HG03108 (cell line): ENCODE results near the gene CD9.

Source experiments
- ATAC-seq: cut with Tn5 transposase; IDR thresholded peaks from one replicate; pipeline ENCODE4 v1.9.1; 2021; ENCODE audit warnings: moderate library complexity; ENCODE audit not compliant: unreplicated experiment

The CD9 gene

GRCh38 chr12:6216581-6216980 lies 16.4 kb downstream of the CD9 start:
- ATAC-seq, result no peak

DNA sequence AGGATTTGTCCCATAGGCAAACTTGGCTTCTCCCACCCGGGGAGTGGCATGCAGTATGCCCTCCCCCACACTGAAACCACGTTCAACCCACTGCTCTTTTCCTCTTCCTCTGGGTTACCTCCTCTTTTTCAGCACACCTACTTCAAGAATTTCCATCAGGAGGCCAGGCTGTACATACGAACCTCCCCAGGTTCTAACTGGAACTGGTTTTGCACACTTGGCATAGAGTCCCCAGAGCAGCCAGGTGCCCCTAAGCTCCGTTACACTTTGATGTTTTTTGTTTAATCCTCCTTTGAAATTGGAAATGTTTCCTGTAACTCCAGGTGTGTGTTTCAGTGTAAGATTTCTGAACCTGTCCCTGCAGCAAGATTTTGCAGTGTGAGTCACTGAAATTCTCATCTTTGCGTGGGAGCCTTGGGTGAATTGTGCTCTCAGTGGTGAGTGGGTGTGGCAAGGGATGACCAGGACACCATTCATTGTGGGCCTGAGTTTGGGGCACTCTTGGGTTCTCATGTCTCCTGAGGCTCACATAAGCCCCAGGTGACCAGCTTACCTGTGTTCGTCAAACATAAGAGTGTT lies 18.2 kb downstream of the CD9 start:
- no peak for ATAC-seq

DNA sequence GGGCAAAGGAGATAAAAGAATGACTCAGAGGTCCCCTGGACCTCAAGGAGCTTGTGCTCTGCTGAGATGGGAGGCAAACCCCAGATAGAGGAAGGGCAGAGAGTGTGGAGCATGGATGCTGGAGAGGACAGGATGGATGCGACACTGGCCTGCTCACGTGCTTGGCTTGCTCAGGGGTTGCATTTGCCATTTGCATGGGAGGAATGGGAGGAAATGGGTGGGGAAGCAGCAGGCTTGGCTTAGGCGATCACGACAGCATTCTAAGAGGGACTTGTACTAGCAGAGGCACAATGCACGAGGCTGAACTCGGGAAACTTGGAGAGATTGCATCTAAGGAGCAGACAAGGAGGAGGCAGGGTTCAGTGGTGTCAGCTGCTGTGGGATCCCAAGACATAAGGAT lies 19.8 kb downstream of the CD9 start:
- no peak for ATAC-seq

GRCh38 chr12:6221146-6221545 lies 20.9 kb downstream of the CD9 start:
- ATAC-seq, result no peak

DNA sequence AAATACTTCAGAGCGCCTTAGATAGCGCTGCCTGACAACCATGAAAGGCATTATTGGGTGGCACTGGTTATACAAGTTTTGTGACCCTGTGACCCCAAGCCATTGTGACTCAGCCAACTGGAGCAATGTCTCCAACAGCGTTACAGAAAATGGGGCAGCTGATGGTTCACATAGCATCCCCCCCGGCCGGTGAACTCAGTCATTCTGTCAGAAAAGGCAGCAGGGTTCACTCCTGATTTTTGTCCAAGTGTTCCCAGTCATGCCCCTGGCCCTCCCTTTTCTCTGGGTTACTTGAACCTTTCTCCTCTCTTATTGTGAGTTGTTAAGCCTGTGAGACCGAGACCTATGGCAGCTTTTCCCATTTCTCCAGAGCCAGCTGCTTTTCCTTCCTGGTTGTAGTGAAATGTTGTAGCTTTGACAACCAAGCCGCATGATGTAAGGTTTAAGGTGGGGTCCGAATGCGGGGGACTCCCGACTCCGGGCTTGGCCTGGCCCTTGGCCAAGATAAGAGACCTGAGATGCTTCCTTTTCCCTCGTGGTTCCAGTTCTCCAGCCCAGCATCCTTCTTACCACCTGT lies 22.0 kb downstream of the CD9 start:
- no peak for ATAC-seq

DNA sequence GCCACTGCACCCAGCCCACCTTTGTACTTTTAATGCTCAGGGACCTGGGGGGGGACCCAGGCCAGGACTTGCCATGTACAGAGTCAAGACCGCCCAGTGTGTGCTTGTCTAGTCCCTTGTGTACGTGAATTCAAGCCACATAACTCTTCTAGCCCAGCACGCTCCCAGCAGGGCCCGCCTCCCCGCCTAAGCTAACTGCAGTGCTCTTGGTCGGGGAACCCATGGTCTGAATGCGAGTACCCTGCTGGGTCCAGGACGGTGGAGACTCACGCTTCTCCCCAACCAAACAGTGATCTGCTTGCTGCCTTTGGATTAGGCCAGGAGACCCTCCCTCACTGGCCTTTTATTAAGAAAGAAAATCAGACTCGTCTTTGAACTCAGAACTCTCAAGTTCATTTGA lies 23.3 kb downstream of the CD9 start:
- ATAC-seq, result no peak

GRCh38 chr12:6224550-6224949 lies 24.4 kb downstream of the CD9 start:
- ATAC-seq, result no peak

- no peak for ATAC-seq
Measured at GRCh38 chr12:6225630-6226001, 25.4 kb downstream of the CD9 start.

GRCh38 chr12:6226002-6226678 lies 25.9 kb downstream of the CD9 start:
- no peak for ATAC-seq

DNA sequence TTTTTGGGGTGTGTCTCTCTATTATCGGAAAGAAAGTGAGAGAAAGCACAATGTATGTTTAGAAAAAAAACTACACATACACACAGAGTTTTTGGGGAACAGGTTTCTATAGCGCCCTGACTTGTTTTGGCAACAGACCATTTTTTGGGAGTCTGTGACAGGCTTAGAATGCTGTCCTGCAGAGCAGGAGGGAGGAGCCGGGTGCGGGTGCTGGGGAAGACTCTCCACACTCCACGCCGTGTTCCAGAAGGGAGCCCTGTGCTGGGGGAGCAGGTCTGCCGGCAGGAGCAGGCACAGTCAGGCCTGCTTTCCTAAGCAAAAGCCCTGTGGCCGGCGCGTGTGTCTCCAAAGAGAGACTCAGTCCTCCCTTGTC lies 26.5 kb downstream of the CD9 start:
- no peak for ATAC-seq

DNA sequence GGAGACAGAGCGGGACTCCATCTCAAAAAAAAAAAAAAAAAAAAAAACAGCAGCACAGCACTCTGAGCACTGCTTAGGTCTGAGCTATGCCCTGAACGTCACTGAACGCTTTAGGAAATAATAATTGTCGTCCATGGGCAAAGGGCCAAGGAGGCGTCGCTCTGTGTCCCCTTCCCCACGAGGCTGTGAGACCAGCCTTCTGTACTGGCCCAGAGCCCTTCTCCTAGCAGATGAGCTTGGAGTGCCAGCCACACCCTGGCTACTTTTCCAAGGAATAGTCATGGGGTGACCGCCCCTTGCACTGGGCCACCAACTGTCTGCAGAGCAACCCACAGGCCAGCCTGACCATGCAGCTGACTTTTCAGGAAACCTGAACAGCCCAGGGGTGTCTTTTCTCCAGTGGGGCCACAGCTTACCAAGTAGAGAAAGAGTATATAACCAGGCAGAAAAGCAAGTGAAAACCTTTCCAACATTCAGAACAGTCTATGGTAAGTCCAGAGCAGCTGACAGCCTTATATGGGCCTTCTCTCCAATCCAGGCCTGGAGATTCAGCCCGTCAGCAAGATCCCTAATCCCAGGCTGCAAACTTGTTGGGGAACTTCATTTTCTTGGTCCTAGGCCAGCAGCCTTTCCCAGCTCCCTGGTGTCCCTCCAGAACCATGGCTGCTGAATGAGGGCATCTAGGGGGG lies 28.5 kb downstream of the CD9 start:
- ATAC-seq, result no peak

- no peak for ATAC-seq
Measured at GRCh38 chr12:6229224-6230218, 29.3 kb downstream of the CD9 start.

GRCh38 chr12:6230321-6231110 lies 30.3 kb downstream of the CD9 start:
- peak; percentile 83 for ATAC-seq

- ATAC-seq, result no peak
Measured at GRCh38 chr12:6231359-6232268, 31.4 kb downstream of the CD9 start.

DNA sequence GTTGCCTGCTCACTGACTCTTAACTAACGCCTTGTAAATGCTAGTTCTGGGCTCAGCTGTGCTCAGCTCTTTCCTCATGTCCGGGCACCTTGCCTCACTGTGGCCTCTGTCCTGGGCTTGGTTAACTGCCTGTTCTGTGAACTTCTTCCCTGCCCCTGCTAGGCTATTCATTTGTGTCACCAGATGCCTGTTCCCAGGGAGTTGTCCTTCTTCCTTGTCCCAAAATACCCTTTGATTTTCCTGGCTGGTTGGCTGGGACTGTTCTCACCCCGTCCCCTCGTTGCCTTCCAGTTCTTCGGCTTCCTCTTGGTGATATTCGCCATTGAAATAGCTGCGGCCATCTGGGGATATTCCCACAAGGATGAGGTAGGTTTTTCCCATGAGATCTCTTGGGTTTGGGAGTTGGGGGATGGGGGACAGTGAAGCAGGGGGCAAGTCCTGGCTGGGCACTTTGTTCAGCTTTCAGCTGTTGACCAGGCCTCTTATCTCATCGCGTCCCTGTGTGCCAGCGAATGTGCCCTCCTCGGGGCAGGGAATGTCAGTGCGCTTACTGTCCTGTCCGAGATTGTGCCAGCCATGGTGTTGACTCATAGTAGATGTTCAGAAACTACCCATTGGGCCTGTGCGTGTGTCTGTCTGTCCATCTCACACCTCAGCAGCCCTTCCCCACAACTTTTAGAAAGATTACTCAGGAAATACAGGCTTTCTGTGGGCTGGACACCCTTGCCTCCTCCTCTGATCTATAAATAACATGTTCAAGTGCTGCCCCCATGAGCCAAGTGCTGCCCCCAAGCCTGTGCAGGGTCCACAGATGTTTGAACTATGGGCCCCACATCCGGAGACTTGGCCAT lies 33.1 kb downstream of the CD9 start:
- ATAC-seq, result no peak

- no peak for ATAC-seq
Measured at GRCh38 chr12:6234214-6234613, 34.0 kb downstream of the CD9 start.

DNA sequence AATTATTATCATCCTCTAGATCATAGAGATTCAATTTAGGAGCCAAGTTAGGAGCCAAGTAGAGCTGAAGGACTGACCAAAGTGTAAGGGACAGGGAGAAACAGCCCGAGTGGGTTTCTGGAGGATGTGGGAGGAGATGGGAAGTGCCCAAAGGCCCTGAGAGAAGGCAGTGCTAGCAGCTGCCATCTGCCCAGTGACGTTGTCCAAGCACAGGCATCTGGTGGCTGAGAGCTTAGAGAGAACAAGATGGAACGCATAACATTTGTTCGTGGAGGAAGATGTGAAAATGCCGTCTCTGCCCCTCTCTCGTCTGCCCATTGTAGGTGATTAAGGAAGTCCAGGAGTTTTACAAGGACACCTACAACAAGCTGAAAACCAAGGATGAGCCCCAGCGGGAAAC lies 34.7 kb downstream of the CD9 start:
- no peak for ATAC-seq

- ATAC-seq, result no peak
Measured at GRCh38 chr12:6235499-6235898, 35.3 kb downstream of the CD9 start.
